ENCODE measurements around the gene KRTAP4-8. TPM values are rescaled to one million over a fixed set of nuclear protein-coding genes. Genes with fewer than 3 reads are reported as not detected.
"Not testable (repeated sequence)": the region's sequence is repeated elsewhere in the genome, so short reads cannot be mapped to it uniquely, and the experiment has no call there.

The KRTAP4-8 gene
- total RNA-seq, 2 donors from 2014 or later, result not detected

GRCh38 chr17:41121742-41122141 is 23.8 kb upstream of the KRTAP4-8 start:
- peaks cover 0 to 10% of the 10 kb centered on the region in 2 donors for H3K4me1 Mint-ChIP-seq (ENCODE audit: low read depth in 2 of 2)
- DNase-seq (ENCODE audit: low spot score) (no peak), ATAC-seq (no peak)
- no peaks in the 10 kb centered on the region for H3K9me3 Mint-ChIP-seq
- no peak overlapping the region for H3K27ac Mint-ChIP-seq
- H3K27me3 Mint-ChIP-seq, result peaks cover 27 to 47% of the 10 kb centered on the region in 2 donors
- peaks cover 4% of the 10 kb centered on the region for H3K36me3 Mint-ChIP-seq
- no peak overlapping the region for H3K4me3 Mint-ChIP-seq

- not testable (repeated sequence) for H3K27ac Mint-ChIP-seq; ATAC-seq; H3K4me3 Mint-ChIP-seq; H3K9me3 Mint-ChIP-seq; H3K4me1 Mint-ChIP-seq (ENCODE audit: low read depth in 2 of 2); H3K36me3 Mint-ChIP-seq; DNase-seq (ENCODE audit: low spot score)
- peaks cover 31 to 57% of the 10 kb centered on the region in 2 donors for H3K27me3 Mint-ChIP-seq
These were observed 22.1 kb upstream of the KRTAP4-8 start for GRCh38 chr17:41119696-41120690.

GRCh38 chr17:41118721-41119120 is 20.8 kb upstream of the KRTAP4-8 start:
- Mint-ChIP-seq H3K27me3 (peaks cover 32 to 51% of the 10 kb centered on the region in 2 donors), H3K4me3 (no peak overlapping the region), H3K36me3 (peaks cover 4% of the 10 kb centered on the region), H3K9me3 (no peaks in the 10 kb centered on the region), H3K27ac (no peak overlapping the region), H3K4me1 (ENCODE audit: low read depth in 2 of 2) (peaks cover 0 to 10% of the 10 kb centered on the region in 2 donors)
- no peak for DNase-seq (ENCODE audit: low spot score)
- no peak for ATAC-seq

- peaks cover 27 to 44% of the 10 kb centered on the region in 2 donors for H3K27me3 Mint-ChIP-seq
- H3K36me3 Mint-ChIP-seq, H3K27ac Mint-ChIP-seq: not testable (repeated sequence)
These were observed 20.0 kb upstream of the KRTAP4-8 start, which contains the start of gene KRTAP4-11 for GRCh38 chr17:41117846-41118386. Gene KRTAP4-11 (minus strand): TSS chr17:41118373. CDS start chr17:41118315, 58 bp downstream.

GRCh38 chr17:41116297-41116696 is 18.4 kb upstream of the KRTAP4-8 start:
- H3K4me3 Mint-ChIP-seq, result no peak overlapping the region
- H3K4me1 Mint-ChIP-seq (ENCODE audit: low read depth in 2 of 2), result peaks cover 0 to 4% of the 10 kb centered on the region in 2 donors
- DNase-seq (ENCODE audit: low spot score) (no peak), ATAC-seq (no peak)
- H3K36me3 Mint-ChIP-seq, result peaks cover 4% of the 10 kb centered on the region
- H3K27ac Mint-ChIP-seq, result no peak overlapping the region
- no peaks in the 10 kb centered on the region for H3K9me3 Mint-ChIP-seq
- peaks cover 24 to 38% of the 10 kb centered on the region in 2 donors for H3K27me3 Mint-ChIP-seq

More at GRCh38 chr17:41117846-41118386, 20.0 kb upstream of the KRTAP4-8 start, which contains the start of gene KRTAP4-11:
- H3K4me3 Mint-ChIP-seq; H3K9me3 Mint-ChIP-seq; DNase-seq (ENCODE audit: low spot score); ATAC-seq; H3K4me1 Mint-ChIP-seq (ENCODE audit: low read depth in 2 of 2): not testable (repeated sequence)

GRCh38 chr17:41111151-41111885 is 13.4 kb upstream of the KRTAP4-8 start:
- Mint-ChIP-seq H3K36me3 (no peaks in the 10 kb centered on the region), H3K4me1 (ENCODE audit: low read depth in 2 of 2) (no peaks in the 10 kb centered on the region), H3K27ac (no peak overlapping the region), H3K9me3 (no peaks in the 10 kb centered on the region), H3K27me3 (peaks cover 14 to 45% of the 10 kb centered on the region in 2 donors), H3K4me3 (no peak overlapping the region)
- DNase-seq (ENCODE audit: low spot score) (no peak), ATAC-seq (no peak)

GRCh38 chr17:41108728-41109386 is 10.9 kb upstream of the KRTAP4-8 start:
- ATAC-seq; H3K27ac Mint-ChIP-seq; DNase-seq (ENCODE audit: low spot score); H3K4me1 Mint-ChIP-seq (ENCODE audit: low read depth in 2 of 2); H3K4me3 Mint-ChIP-seq; H3K36me3 Mint-ChIP-seq; H3K9me3 Mint-ChIP-seq: not testable (repeated sequence)
- peaks cover 16 to 46% of the 10 kb centered on the region in 2 donors for H3K27me3 Mint-ChIP-seq

- no peak overlapping the region for H3K27ac Mint-ChIP-seq
- ATAC-seq, result no peak
- no peaks in the 10 kb centered on the region for H3K4me1 Mint-ChIP-seq (ENCODE audit: low read depth in 2 of 2)
- H3K4me3 Mint-ChIP-seq, result no peak overlapping the region
- no peaks in the 10 kb centered on the region for H3K36me3 Mint-ChIP-seq
- peaks cover 16 to 46% of the 10 kb centered on the region in 2 donors for H3K27me3 Mint-ChIP-seq
- no peaks in the 10 kb centered on the region for H3K9me3 Mint-ChIP-seq
- no peak for DNase-seq (ENCODE audit: low spot score)
These were observed 10.1 kb upstream of the KRTAP4-8 start for GRCh38 chr17:41107941-41108450.

- not testable (repeated sequence) for DNase-seq (ENCODE audit: low spot score); H3K4me1 Mint-ChIP-seq (ENCODE audit: low read depth in 2 of 2); H3K9me3 Mint-ChIP-seq; H3K27ac Mint-ChIP-seq; H3K4me3 Mint-ChIP-seq; H3K36me3 Mint-ChIP-seq; ATAC-seq
- peaks cover 22 to 38% of the 10 kb centered on the region in 2 donors for H3K27me3 Mint-ChIP-seq
These were observed 7.4 kb upstream of the KRTAP4-8 start, which contains the start of gene KRTAP4-9 for GRCh38 chr17:41105347-41105746. Gene KRTAP4-9 (plus strand): TSS chr17:41105389. CDS start chr17:41105389, 0 bp downstream.

GRCh38 chr17:41104386-41105038 is 6.6 kb upstream of the KRTAP4-8 start:
- H3K27ac Mint-ChIP-seq; DNase-seq (ENCODE audit: low spot score); ATAC-seq; H3K9me3 Mint-ChIP-seq; H3K4me3 Mint-ChIP-seq; H3K36me3 Mint-ChIP-seq; H3K4me1 Mint-ChIP-seq (ENCODE audit: low read depth in 2 of 2): not testable (repeated sequence)
- H3K27me3 Mint-ChIP-seq, result peaks cover 22 to 39% of the 10 kb centered on the region in 2 donors

- no peaks in the 10 kb centered on the region for H3K36me3 Mint-ChIP-seq
- H3K9me3 Mint-ChIP-seq, result no peaks in the 10 kb centered on the region
- no peak for DNase-seq (ENCODE audit: low spot score)
- H3K27ac Mint-ChIP-seq, result no peak overlapping the region
- H3K4me3 Mint-ChIP-seq, result no peak overlapping the region
- H3K27me3 Mint-ChIP-seq, result peaks cover 21 to 35% of the 10 kb centered on the region in 2 donors
- ATAC-seq, result no peak
- no peaks in the 10 kb centered on the region for H3K4me1 Mint-ChIP-seq (ENCODE audit: low read depth in 2 of 2)
These were observed 6.0 kb upstream of the KRTAP4-8 start for GRCh38 chr17:41103896-41104295.

- H3K27ac Mint-ChIP-seq, result no peak within 1 kb of the TSS
- peaks cover 20 to 37% of the 10 kb centered on the region in 2 donors for H3K27me3 Mint-ChIP-seq
- H3K36me3 Mint-ChIP-seq, result no peaks in the 10 kb centered on the region
- no peak within 1 kb of the TSS for H3K4me3 Mint-ChIP-seq
- H3K4me1 Mint-ChIP-seq (ENCODE audit: low read depth in 2 of 2), result no peaks in the 10 kb centered on the region
- ATAC-seq (no peak), DNase-seq (ENCODE audit: low spot score) (no peak)
- no peaks in the 10 kb centered on the region for H3K9me3 Mint-ChIP-seq
These were observed 3.8 kb upstream of the KRTAP4-8 start, which contains the start of gene KRTAP4-16 for GRCh38 chr17:41101586-41102259. Gene KRTAP4-16 (minus strand): TSS chr17:41102209. CDS start chr17:41102209, 0 bp downstream.
